KBM-7 (cell line): ENCODE data around the gene CDKL1.
"Not testable (repeated sequence)": the region's sequence is repeated elsewhere in the genome, so short reads cannot be mapped to it uniquely, and the experiment has no call there.

Source experiments
- DNase-seq: peaks from one replicate; pipeline ENCODE4 v3.0.0-alpha.2; 2015
- in situ Hi-C: fragments of 300-500 bp; cut with MboI; formaldehyde crosslinking; loops from 2 replicates; pipeline ENCODE4 v1.14.3; 2020; ENCODE audit warnings: low sequenced_read_pairs, low pct_unique_long_range_greater_than_20kb, mixed read lengths

CDKL1 gene

GRCh38 chr14:50361473-50362403 is 34.9 kb downstream of the CDKL1 start:
- in situ Hi-C loops = not testable (repeated sequence)

GRCh38 chr14:50360851-50361250 is 35.8 kb downstream of the CDKL1 start:
- in situ Hi-C loops = no loop called here
- no peak for DNase-seq

More at GRCh38 chr14:50361473-50362403, 34.9 kb downstream of the CDKL1 start:
- DNase-seq = not testable (repeated sequence)

DNA sequence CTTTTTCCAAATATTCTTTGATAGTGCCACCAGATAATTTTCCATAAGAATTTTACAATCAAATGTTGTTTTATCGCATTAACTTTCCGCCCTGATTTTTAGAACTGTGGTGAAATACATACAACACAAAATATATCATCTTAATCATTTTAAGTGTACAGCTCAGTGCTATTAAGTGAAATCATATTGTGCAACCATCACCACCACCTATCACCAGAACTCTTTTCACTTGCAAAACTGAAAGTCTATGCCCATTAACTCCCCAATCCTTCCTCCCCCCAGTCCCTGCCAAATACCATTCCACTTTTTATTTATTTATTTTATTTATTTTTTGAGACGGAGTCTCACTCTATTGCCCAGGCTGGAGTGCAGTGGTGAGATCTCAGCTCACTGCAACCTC is 36.6 kb downstream of the CDKL1 start:
- in situ Hi-C loops = no loop called here
- DNase-seq = no peak

- in situ Hi-C loops = no loop called here
Observed at GRCh38 chr14:50359631-50360030, 37.0 kb downstream of the CDKL1 start.

GRCh38 chr14:50357753-50358395 is 38.8 kb downstream of the CDKL1 start:
- DNase-seq = no peak
- in situ Hi-C loops = no loop called here

More at GRCh38 chr14:50359631-50360030, 37.0 kb downstream of the CDKL1 start:
- DNase-seq = no peak

- in situ Hi-C loops = no loop called here
- DNase-seq = peak; percentile 21
Observed at GRCh38 chr14:50357124-50357523, 39.6 kb downstream of the CDKL1 start.

DNA sequence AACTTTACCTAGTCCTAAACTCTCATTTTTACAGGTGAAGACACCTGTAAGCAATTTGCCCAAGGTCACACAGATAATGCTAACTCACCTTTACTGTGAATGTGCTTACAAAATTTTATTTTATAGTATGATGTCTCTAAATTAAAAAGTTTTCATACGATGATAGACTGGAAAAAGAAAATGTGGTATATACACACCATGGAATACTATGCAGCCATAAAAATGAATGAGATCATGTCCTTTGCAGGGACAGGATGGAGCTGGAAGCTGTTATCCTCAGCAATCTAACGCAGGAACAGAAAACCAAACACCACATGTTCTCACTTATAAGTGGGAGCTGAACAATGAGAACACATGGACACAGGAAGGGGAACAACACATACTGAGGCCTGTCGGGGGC is 40.4 kb downstream of the CDKL1 start:
- DNase-seq, in situ Hi-C loops: not testable (repeated sequence)

DNA sequence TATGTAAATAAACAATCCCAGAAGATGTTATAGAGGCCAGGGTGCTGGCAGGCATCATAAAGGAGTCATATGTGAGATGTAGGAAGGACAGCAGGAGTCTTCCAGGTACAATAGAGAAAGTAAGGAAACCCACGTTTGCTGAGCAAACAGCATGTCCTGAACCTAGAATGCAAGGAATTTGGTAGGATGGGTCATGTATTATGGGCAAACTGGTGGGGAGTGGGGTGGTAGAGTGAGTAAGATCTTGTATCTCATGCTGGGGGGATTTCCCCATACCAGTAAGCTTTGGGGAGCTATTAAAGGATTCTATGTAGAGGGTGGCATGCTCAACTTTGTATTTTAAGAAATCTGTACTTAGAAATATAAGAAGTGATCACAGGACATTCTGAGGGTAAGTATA is 41.0 kb downstream of the CDKL1 start:
- in situ Hi-C loops = no loop called here
- DNase-seq = no peak

- in situ Hi-C loops = no loop called here
- DNase-seq = no peak
Observed at GRCh38 chr14:50354527-50354926, 42.2 kb downstream of the CDKL1 start.

- in situ Hi-C loops = no loop called here
- no peak for DNase-seq
Observed at GRCh38 chr14:50353126-50353525, 43.6 kb downstream of the CDKL1 start.

DNA sequence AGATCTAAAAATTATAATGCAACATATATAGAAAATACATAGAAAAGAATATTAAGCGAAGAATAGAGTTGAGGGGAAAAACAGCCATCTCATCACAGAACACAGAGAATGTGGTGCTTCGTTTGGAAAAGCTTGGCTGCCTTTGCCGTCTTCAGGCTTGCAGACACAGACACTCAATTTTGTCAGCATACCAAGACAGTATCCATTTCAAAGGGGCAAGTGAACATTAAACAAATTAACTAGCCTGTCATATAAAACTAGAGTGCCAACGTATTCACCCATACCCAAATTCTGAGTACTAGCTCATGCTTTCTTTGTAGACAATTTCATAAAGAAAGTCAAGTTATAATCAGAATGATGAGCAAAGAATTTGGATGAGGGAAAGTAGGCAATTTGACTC is 44.1 kb downstream of the CDKL1 start:
- in situ Hi-C loops = no loop called here
- no peak for DNase-seq

DNA sequence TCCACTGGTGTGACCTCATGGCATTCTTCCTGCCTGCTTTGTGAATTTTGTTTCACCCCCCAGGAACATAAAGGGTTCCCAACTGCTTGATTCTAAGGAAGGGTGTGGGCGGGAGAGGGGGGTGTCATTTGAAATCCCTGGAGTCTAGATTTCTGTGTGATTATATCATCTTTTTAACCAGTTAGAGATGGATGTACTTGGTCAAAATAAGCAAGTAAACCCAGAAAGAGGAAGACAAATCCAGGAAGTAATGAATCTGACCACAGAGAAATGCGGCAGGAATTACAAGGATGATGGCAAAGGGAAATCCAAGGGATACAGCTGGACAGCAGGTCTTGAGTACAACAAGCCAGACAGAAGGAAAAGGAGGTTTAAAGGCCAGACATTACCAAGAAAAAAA is 45.7 kb downstream of the CDKL1 start:
- in situ Hi-C loops = no loop called here

GRCh38 chr14:50348933-50349332 is 47.7 kb downstream of the CDKL1 start:
- in situ Hi-C loops = loop anchor here (25.0 kb wide), 1 partner anchor 188 kb away; the partner anchor contains the start of gene MAP4K5
- no peak for DNase-seq

More for the DNA sequence above, 45.7 kb downstream of the CDKL1 start:
- peak; percentile 67 for DNase-seq

DNA sequence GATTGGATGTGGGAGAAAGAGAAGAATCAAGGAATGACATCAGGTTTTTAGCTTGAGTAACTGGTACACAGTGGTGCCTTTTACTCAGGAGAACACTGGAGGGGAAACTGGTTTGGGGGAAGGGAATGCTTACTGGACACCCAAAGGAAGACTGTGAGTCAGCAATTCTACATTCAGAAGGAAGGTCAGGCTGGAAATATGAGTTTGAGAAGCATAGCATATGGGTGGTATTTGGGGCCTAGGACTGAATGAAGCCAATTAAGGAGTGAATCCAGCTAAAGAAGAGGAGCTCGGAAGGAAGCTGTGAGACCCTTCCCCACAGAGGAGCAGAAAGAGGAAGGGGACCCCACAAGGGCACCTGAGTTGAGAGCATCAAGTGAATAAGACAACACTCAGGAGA is 49.2 kb downstream of the CDKL1 start:
- in situ Hi-C loops = loop anchor here (25.0 kb wide), 1 partner anchor 190 kb away; the partner anchor contains the start of gene MAP4K5
- no peak for DNase-seq

DNA sequence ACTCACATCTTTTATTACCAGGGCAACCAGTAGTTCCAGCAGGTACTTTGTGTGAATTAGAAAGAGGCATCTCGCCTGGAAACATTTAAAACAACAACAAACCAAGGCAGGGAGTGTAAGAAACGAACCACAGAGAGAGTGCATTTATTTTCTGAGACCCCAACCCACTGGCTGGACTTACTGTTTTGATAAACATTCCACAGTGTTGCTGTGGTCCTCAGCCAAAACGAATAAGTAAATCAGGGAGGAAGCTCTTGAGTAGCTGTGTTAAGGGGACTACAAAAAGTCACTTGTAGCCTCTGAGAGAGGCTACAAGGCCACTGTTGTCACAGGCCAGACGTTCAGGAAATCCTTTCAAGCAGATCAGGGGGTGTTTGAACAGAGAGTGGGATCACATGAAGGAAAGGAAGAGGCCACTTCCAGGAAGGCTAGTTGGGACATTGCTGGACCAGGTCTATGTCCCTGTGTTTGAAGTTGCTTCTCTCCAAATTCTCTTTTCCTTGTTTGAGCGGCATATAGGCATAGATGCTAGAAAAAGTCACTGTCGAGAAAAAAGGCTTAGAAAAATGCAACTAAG is 50.7 kb downstream of the CDKL1 start:
- no peak for DNase-seq
- in situ Hi-C loops = loop anchor here (25.0 kb wide), 1 partner anchor 191 kb away; the partner anchor contains the start of gene MAP4K5

- DNase-seq = no peak
- in situ Hi-C loops = loop anchor here (25.0 kb wide), 1 partner anchor 192 kb away; the partner anchor contains the start of gene MAP4K5
Observed at GRCh38 chr14:50344876-50345563, 51.7 kb downstream of the CDKL1 start.

GRCh38 chr14:50344116-50344775 is 52.4 kb downstream of the CDKL1 start:
- DNase-seq = no peak
- in situ Hi-C loops = loop anchor here (25.0 kb wide), 1 partner anchor 193 kb away; the partner anchor contains the start of gene MAP4K5

DNA sequence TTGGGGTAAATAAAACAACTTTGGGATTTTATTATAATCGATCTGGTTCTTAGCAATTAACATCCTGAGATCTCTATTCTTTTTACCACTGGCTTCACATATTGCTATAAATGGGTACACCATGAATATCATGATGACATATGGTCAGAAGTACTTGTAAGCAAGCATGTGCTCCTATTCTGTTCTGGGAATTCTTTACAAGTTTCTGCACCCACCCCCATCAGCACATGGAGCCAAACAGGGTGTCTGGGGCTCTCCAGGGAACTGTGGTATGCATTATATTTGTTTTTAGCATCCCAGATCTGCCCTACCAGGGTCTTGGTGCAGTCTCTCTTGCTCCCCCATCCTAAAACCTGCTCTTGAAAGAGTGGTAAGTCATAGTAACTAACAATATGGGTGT is 53.2 kb downstream of the CDKL1 start:
- in situ Hi-C loops = loop anchor here (25.0 kb wide), 1 partner anchor 194 kb away; the partner anchor contains the start of gene MAP4K5
- no peak for DNase-seq
